ENCODE measurements around the gene RNF215. TPM values are rescaled to one million over a fixed set of nuclear protein-coding genes. Genes with fewer than 3 reads are reported as not detected.

Gene RNF215
- total RNA-seq, 1 donor: 13.0 TPM

GRCh38 chr22:30356449-30357235 lies 30.6 kb downstream of the RNF215 start, which contains the start of the genes CCDC157 and SF3A1:
TSS of gene CCDC157 (plus strand) at chr22:30357007. CDS start at chr22:30366001, 8,994 bp downstream.
TSS of gene SF3A1 (minus strand) at chr22:30356894. CDS start at chr22:30356792, 102 bp downstream.
- no peak for TF ChIP-seq CTCF (IDR thresholded peaks at IDR 0.05; ENCODE audit: insufficient read depth, low read length)
- H3K4me3 ChIP-seq (ENCODE audit: low read depth, low read length): peak within 1 kb of the TSS; percentile 90
- peak; percentile 85 for DNase-seq (ENCODE audit: low read depth)

GRCh38 chr22:30354644-30355043 lies 32.6 kb downstream of the RNF215 start:
- DNase-seq (ENCODE audit: low read depth): no peak
- TF ChIP-seq CTCF (IDR thresholded peaks at IDR 0.05; ENCODE audit: insufficient read depth, low read length): no peak
- H3K4me3 ChIP-seq (ENCODE audit: low read depth, low read length): no peak overlapping the region

- no peak for TF ChIP-seq CTCF (IDR thresholded peaks at IDR 0.05; ENCODE audit: insufficient read depth, low read length)
- no peak for DNase-seq (ENCODE audit: low read depth)
- no peak overlapping the region for H3K4me3 ChIP-seq (ENCODE audit: low read depth, low read length)
These were observed 36.0 kb downstream of the RNF215 start for GRCh38 chr22:30351226-30351625.

- no peak for TF ChIP-seq CTCF (IDR thresholded peaks at IDR 0.05; ENCODE audit: insufficient read depth, low read length)
- DNase-seq (ENCODE audit: low read depth): peak; percentile 16
- H3K4me3 ChIP-seq (ENCODE audit: low read depth, low read length): no peak overlapping the region
These were observed 38.4 kb downstream of the RNF215 start for GRCh38 chr22:30348809-30349208.

- no peak for DNase-seq (ENCODE audit: low read depth)
- H3K4me3 ChIP-seq (ENCODE audit: low read depth, low read length): no peak overlapping the region
- no peak for TF ChIP-seq CTCF (IDR thresholded peaks at IDR 0.05; ENCODE audit: insufficient read depth, low read length)
These were observed 38.8 kb downstream of the RNF215 start for GRCh38 chr22:30348404-30348803.

GRCh38 chr22:30347255-30347892 lies 39.8 kb downstream of the RNF215 start:
- H3K4me3 ChIP-seq (ENCODE audit: low read depth, low read length): no peak overlapping the region
- TF ChIP-seq CTCF (IDR thresholded peaks at IDR 0.05; ENCODE audit: insufficient read depth, low read length): no peak
- DNase-seq (ENCODE audit: low read depth): no peak

All from fibroblast of the aortic adventitia (primary cell).